ENCODE results near the gene RPA1.

GRCh38 chr17:1920948-1921351 lies 91.1 kb downstream of the RPA1 start:
- TF ChIP-seq CTCF (IDR thresholded peaks at IDR 0.05; ENCODE audit: poor library complexity) (no peak), EZH2 (IDR thresholded peaks at IDR 0.05; ENCODE audit: borderline replicate concordance) (no peak), EZH2phosphoT487 (IDR thresholded peaks at IDR 0.05; ENCODE audit: low read depth, severe bottlenecking, unreplicated experiment) (no peak)
